ENCODE data around the gene SEPTIN3. TPM values are rescaled to one million over a fixed set of nuclear protein-coding genes. Genes with fewer than 3 reads are reported as not detected.

Gene SEPTIN3
- total and polyA plus RNA-seq, 9 of the 15 experiments (the other 6 are each of a cell fraction or from before 2014, with no cell fraction given) = 0.06 TPM; not detected in 8

- in situ Hi-C loops (cut with MboI) (no loop called here), intact Hi-C loops (cut with micrococcal nuclease) (no loop called here)
- H3K4me2 ChIP-seq (ENCODE audit: insufficient read depth, low read length) = no peak overlapping the region
- H3K4me3 ChIP-seq = no peak overlapping the region
- H3K9ac ChIP-seq (ENCODE audit: insufficient read depth in 1 of 2, low read depth in 2 of 2, low read length in 2 of 2) = no peak overlapping the region
- no peaks in the 10 kb centered on the region for H4K20me1 ChIP-seq (replicated peaks; ENCODE audit: control insufficient read depth, insufficient read depth, low read length)
- no peak for FAIRE-seq
- DNase-seq (ENCODE audit: extremely low read depth in 1 of 4, low spot score in 3 of 4) = no peak
- WGBS (ENCODE audit: insufficient coverage, low coverage, missing lambda C conversion rate) = 94% methylated on average over 7 of the region's 16 CpGs
- H3K79me2 ChIP-seq (ENCODE audit: control insufficient read depth, insufficient read depth, low read length) = no peaks in the 10 kb centered on the region
- CTCF ChIA-PET (ENCODE audit: low intra/inter-chr PET ratio) = no interaction called here
- peaks cover 3% of the 10 kb centered on the region for H3K9me1 ChIP-seq (ENCODE audit: control insufficient read depth, insufficient read depth, low read length)
- peaks cover 20% of the 10 kb centered on the region; the same call in 2 of the 3 replicates for H3K36me3 ChIP-seq (ENCODE audit: control insufficient read depth, insufficient read depth, low read length)
- H3K27me3 ChIP-seq (ENCODE audit: control insufficient read depth in 2 of 2, insufficient read depth in 2 of 2, low read length in 2 of 2) = no peaks in the 10 kb centered on the region
- peaks cover 2 to 50% of the 10 kb centered on the region in 2 experiments; a peak in 4 of 5 replicates for H3K4me1 ChIP-seq (replicated peaks in 1 of 2; ENCODE audit: control insufficient read depth in 2 of 2, insufficient read depth in 2 of 2, low read length in 2 of 2)
- TF ChIP-seq KDM1A (IDR thresholded peaks at IDR 0.05) = no peak
- TF ChIP-seq POLR2G (IDR thresholded peaks at IDR 0.05; ENCODE audit: low read depth, low read length) = peak; percentile 49
- 0 out of 2 replicates have a peak, but pooled peaks have one; percentile 18 for TF ChIP-seq RBFOX2 (IDR thresholded peaks at IDR 0.05; ENCODE audit: low read depth, low read length)
- BruUV-seq (replicated peaks) = no TSS peak
- no peak for ATAC-seq
- no peaks in the 10 kb centered on the region for H3K9me3 ChIP-seq (replicated peaks; ENCODE audit: control insufficient read depth, insufficient read depth, low read depth, low read length)
- POLR2A ChIA-PET = interaction anchor here (1.5 kb wide), 1 partner anchor 8 kb away, joined by 5 read pairs; no protein-coding TSS in a partner anchor
- no peak overlapping the region for H2AFZ ChIP-seq (ENCODE audit: low read depth, low read length)
- H3K27ac ChIP-seq (ENCODE audit: extremely low read depth, low read depth, low read length) = no peak overlapping the region
These were observed 35.6 kb upstream of the SEPTIN3 start for GRCh38 chr22:41933411-41934177.
